Measurements from ENCODE around the gene GRIA3. TPM values are rescaled to one million over a fixed set of nuclear protein-coding genes. Genes with fewer than 3 reads are reported as not detected.
"Not testable (repeated sequence)": the region's sequence is repeated elsewhere in the genome, so short reads cannot be mapped to it uniquely, and the experiment has no call there.

Gene GRIA3
- total RNA-seq, 1 donor from 2014 or later = 0.59 TPM

- ATAC-seq (no peak), DNase-seq (no peak)
- intact Hi-C loops (cut with micrococcal nuclease) = no loop called here
These were observed 79.2 kb downstream of the GRIA3 start for GRCh38 chrX:123263270-123263669.

- intact Hi-C loops (cut with micrococcal nuclease) = no loop called here
- DNase-seq = no peak
- ATAC-seq = no peak
These were observed 79.7 kb downstream of the GRIA3 start for GRCh38 chrX:123263747-123264146.

GRCh38 chrX:123267220-123267619, 83.1 kb downstream of the GRIA3 start:
- ATAC-seq = no peak
- intact Hi-C loops (cut with micrococcal nuclease) = no loop called here
- DNase-seq = no peak

- DNase-seq (no peak), ATAC-seq (no peak)
- intact Hi-C loops (cut with micrococcal nuclease) = no loop called here
These were observed 87.8 kb downstream of the GRIA3 start for GRCh38 chrX:123271902-123272301.

- ATAC-seq (no peak), DNase-seq (no peak)
- intact Hi-C loops (cut with micrococcal nuclease) = no loop called here
These were observed 88.6 kb downstream of the GRIA3 start for GRCh38 chrX:123272630-123273029.

GRCh38 chrX:123274796-123275195, 90.7 kb downstream of the GRIA3 start:
- ATAC-seq = no peak
- no peak for DNase-seq
- intact Hi-C loops (cut with micrococcal nuclease) = no loop called here

- ATAC-seq = no peak
These were observed 93.3 kb downstream of the GRIA3 start for GRCh38 chrX:123277347-123277746.

GRCh38 chrX:123277821-123278220, 93.7 kb downstream of the GRIA3 start:
- ATAC-seq = no peak
- no peak for DNase-seq
- intact Hi-C loops (cut with micrococcal nuclease) = no loop called here

More at GRCh38 chrX:123277347-123277746, 93.3 kb downstream of the GRIA3 start:
- intact Hi-C loops (cut with micrococcal nuclease) = no loop called here
- DNase-seq = no peak

- intact Hi-C loops (cut with micrococcal nuclease) = no loop called here
- no peak for ATAC-seq
- DNase-seq = no peak
These were observed 98.2 kb downstream of the GRIA3 start for GRCh38 chrX:123282241-123282640.

GRCh38 chrX:123283407-123283806, 99.3 kb downstream of the GRIA3 start:
- ATAC-seq; DNase-seq; intact Hi-C loops (cut with micrococcal nuclease): not testable (repeated sequence)

- intact Hi-C loops (cut with micrococcal nuclease) = no loop called here
- no peak for DNase-seq
- ATAC-seq = no peak
These were observed 107.5 kb downstream of the GRIA3 start for GRCh38 chrX:123291623-123292022.

- DNase-seq (no peak), ATAC-seq (no peak)
- intact Hi-C loops (cut with micrococcal nuclease) = no loop called here
These were observed 113.9 kb downstream of the GRIA3 start for GRCh38 chrX:123298026-123298425.

- DNase-seq (no peak), ATAC-seq (no peak)
- intact Hi-C loops (cut with micrococcal nuclease) = no loop called here
These were observed 119.4 kb downstream of the GRIA3 start for GRCh38 chrX:123303429-123303828.

GRCh38 chrX:123308658-123309057, 124.6 kb downstream of the GRIA3 start:
- no peak for DNase-seq
- no peak for ATAC-seq
- intact Hi-C loops (cut with micrococcal nuclease) = no loop called here

GRCh38 chrX:123310112-123310511, 126.0 kb downstream of the GRIA3 start:
- no peak for DNase-seq
- intact Hi-C loops (cut with micrococcal nuclease) = no loop called here
- no peak for ATAC-seq

GRCh38 chrX:123311486-123311885, 127.4 kb downstream of the GRIA3 start:
- DNase-seq = no peak
- no peak for ATAC-seq
- intact Hi-C loops (cut with micrococcal nuclease) = no loop called here

GRCh38 chrX:123313486-123313885, 129.4 kb downstream of the GRIA3 start:
- intact Hi-C loops (cut with micrococcal nuclease) = no loop called here
- ATAC-seq (no peak), DNase-seq (no peak)

GRCh38 chrX:123320622-123321021, 136.5 kb downstream of the GRIA3 start:
- ATAC-seq = no peak
- intact Hi-C loops (cut with micrococcal nuclease) = no loop called here

GRCh38 chrX:123322536-123322935, 138.5 kb downstream of the GRIA3 start:
- intact Hi-C loops (cut with micrococcal nuclease) = no loop called here
- no peak for DNase-seq
- no peak for ATAC-seq

More at GRCh38 chrX:123320622-123321021, 136.5 kb downstream of the GRIA3 start:
- DNase-seq = no peak

GRCh38 chrX:123324625-123325024, 140.5 kb downstream of the GRIA3 start:
- intact Hi-C loops (cut with micrococcal nuclease) = no loop called here
- no peak for ATAC-seq

GRCh38 chrX:123330229-123330942, 146.3 kb downstream of the GRIA3 start:
- intact Hi-C loops (cut with micrococcal nuclease) = no loop called here
- ATAC-seq (no peak), DNase-seq (no peak)

More at GRCh38 chrX:123324625-123325024, 140.5 kb downstream of the GRIA3 start:
- DNase-seq = no peak

Data from left ventricle myocardium superior (tissue), 1 donor.